ENCODE measurements around the gene TLX3. TPM values are rescaled to one million over a fixed set of nuclear protein-coding genes. Genes with fewer than 3 reads are reported as not detected.

The TLX3 gene
- total and polyA plus RNA-seq, 10 of the 15 experiments (the other 5 are each of a cell fraction or from before 2014, with no cell fraction given) = not detected

- no peak for DNase-seq (ENCODE audit: low read depth, low spot score)
- H3K36me3 ChIP-seq (ENCODE audit: control insufficient read depth in 2 of 2, insufficient read depth in 2 of 2, low read length in 1 of 2) = no peaks in the 10 kb centered on the region
- WGBS (ENCODE audit: insufficient coverage, insufficient replicate concordance, low lambda C conversion rate, missing lambda C conversion rate) = 75% methylated on average over 7 of the region's 7 CpGs
- TF ChIP-seq BCL3 (IDR thresholded peaks at IDR 0.05; ENCODE audit: borderline replicate concordance, insufficient read depth, low read depth, low read length, poor library complexity, severe bottlenecking) (peak; percentile 66), SKIL (IDR thresholded peaks at IDR 0.05; ENCODE audit: low read depth, poor library complexity, severe bottlenecking) (no peak)
- no peak overlapping the region for H3K4me3 ChIP-seq
- ChIA-PET CTCF (interaction anchor here (0.9 to 1.3 kb wide), 2 partner anchors 9 to 12 kb away, joined by 3 read pairs; no protein-coding TSS in a partner anchor), SMC1A (ENCODE audit: uncharacterized antibody, unreplicated experiment) (interaction anchor here (1.2 kb wide), 1 partner anchor 35 kb away, joined by 5 read pairs; no protein-coding TSS in a partner anchor), RAD21 (ENCODE audit: unreplicated experiment) (no interaction called here), POLR2A (interaction anchor here (0.5 kb wide), 1 partner anchor 10 kb away, joined by 4 read pairs; no protein-coding TSS in a partner anchor)
- H2AFZ ChIP-seq (ENCODE audit: control insufficient read depth, low read depth, low read length) = no peak overlapping the region
- ATAC-seq = no peak
- H3K27me3 ChIP-seq (replicated peaks in 1 of 2; ENCODE audit: control insufficient read depth in 2 of 2, insufficient read depth in 2 of 2, low read length in 1 of 2) = no peaks in the 10 kb centered on the region
- H3K9me3 ChIP-seq (replicated peaks; ENCODE audit: control insufficient read depth, insufficient read depth, low read length) = no peaks in the 10 kb centered on the region
- no peak overlapping the region for H3K4me2 ChIP-seq (ENCODE audit: control insufficient read depth, insufficient read depth)
- no peaks in the 10 kb centered on the region for H3K79me2 ChIP-seq (ENCODE audit: control insufficient read depth, insufficient read depth, low read length)
- intact Hi-C loops (cut with micrococcal nuclease; ENCODE audit: unreplicated experiment) = no loop called here
- no peak overlapping the region for H3K9ac ChIP-seq (ENCODE audit: control insufficient read depth, insufficient read depth, low read length)
- in situ Hi-C loops (cut with MboI) = no loop called here
- FAIRE-seq = no peak
- peaks cover 12% of the 10 kb centered on the region for H3K4me1 ChIP-seq (ENCODE audit: control insufficient read depth, insufficient read depth, low read length)
- no peaks in the 10 kb centered on the region for H4K20me1 ChIP-seq (ENCODE audit: control insufficient read depth, insufficient read depth)
- no TSS peak for BruUV-seq (replicated peaks)
- no peak overlapping the region for H3K27ac ChIP-seq (ENCODE audit: control insufficient read depth, insufficient read depth)
These were observed 42.6 kb downstream of the TLX3 start for GRCh38 chr5:171351536-171352073.
